ENCODE results near the gene SAMD13. TPM values are rescaled to one million over a fixed set of nuclear protein-coding genes. Genes with fewer than 3 reads are reported as not detected.

Gene SAMD13
- total RNA-seq, 4 donors from 2014 or later: 0.35 to 2.0 (median 1.3) TPM; not detected in 1

DNA sequence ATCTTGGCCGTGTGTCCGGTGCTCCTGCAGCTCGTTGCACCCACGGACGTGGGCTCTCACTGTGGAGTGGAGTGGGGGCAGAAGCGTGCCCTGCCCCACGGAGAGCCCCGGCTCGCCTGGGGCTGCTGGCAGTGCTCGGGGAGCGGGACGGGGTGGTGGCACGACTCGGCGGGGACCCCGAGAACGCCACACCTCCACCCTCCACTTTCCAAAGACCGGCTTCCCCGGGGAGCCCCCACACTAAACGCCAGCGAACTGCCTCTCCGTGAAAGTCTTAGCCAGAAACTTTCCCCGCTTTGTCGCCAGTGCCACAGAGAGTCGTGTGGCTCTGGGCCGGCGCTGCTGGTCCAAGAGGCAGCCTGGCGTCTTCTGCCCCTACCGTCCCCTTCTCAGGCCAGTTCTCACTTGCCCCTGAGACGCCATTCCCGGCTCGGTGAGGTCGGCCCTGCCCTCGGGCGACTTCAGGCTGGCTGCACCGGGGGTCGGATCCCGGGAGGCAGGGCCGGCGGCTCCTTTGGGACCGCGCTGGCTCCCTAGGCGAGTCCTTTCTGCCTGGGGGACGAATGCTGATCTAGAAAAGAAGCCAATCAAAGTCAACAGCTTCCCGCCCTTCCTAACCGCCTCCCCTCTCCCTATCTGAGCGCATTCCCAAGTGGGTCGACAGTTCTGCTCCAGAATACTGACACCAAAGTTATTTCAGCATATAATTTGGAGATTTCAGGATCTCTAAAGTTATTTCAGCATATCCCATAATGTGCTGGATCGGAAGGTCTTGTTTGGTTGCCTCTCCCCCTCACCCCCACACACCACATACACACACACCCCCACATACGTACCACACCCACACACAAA is 2.6 kb upstream of the SAMD13 start:
- Histone ChIP-seq H3K9me3 (peaks cover 0 to 6% (median 0%) of the 10 kb centered on the region in 3 donors), H3K4me1 (peaks cover 14 to 56% (median 15%) of the 10 kb centered on the region in 3 donors), H3K4me3 (peak overlapping the region; percentile 72 to 97 (median 84)), H3K27me3 (no peaks in the 10 kb centered on the region), H3K36me3 (no peaks in the 10 kb centered on the region), H3K27ac (peak overlapping the region; percentile 87 to 93 (median 92))
- intact Hi-C loops (cut with DNase I): no loop called here
- no peak for DNase-seq
- 3 to 5% methylated on average over 7 to 18 of the region's 50 CpGs for WGBS, 2 donors
- TF ChIP-seq, protein P1, sequence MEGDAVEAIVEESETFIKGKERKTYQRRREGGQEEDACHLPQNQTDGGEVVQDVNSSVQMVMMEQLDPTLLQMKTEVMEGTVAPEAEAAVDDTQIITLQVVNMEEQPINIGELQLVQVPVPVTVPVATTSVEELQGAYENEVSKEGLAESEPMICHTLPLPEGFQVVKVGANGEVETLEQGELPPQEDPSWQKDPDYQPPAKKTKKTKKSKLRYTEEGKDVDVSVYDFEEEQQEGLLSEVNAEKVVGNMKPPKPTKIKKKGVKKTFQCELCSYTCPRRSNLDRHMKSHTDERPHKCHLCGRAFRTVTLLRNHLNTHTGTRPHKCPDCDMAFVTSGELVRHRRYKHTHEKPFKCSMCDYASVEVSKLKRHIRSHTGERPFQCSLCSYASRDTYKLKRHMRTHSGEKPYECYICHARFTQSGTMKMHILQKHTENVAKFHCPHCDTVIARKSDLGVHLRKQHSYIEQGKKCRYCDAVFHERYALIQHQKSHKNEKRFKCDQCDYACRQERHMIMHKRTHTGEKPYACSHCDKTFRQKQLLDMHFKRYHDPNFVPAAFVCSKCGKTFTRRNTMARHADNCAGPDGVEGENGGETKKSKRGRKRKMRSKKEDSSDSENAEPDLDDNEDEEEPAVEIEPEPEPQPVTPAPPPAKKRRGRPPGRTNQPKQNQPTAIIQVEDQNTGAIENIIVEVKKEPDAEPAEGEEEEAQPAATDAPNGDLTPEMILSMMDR (IDR thresholded peaks at IDR 0.05): no peak
- peak in 1 of 4 donors; percentile 8 for TF ChIP-seq POLR2A (IDR thresholded peaks at IDR 0.05)

- H3K4me3 ChIP-seq: peak overlapping the region; percentile 72 to 97 (median 84)
- no peaks in the 10 kb centered on the region for H3K36me3 ChIP-seq
- intact Hi-C loops (cut with DNase I): no loop called here
- H3K4me1 ChIP-seq: peaks cover 14 to 56% (median 15%) of the 10 kb centered on the region in 3 donors
- H3K9me3 ChIP-seq: peaks cover 0 to 6% (median 0%) of the 10 kb centered on the region in 3 donors
- peak overlapping the region; percentile 87 to 93 (median 92) for H3K27ac ChIP-seq
- no peaks in the 10 kb centered on the region for H3K27me3 ChIP-seq
- 26 to 44% methylated on average over 4 of the region's 4 CpGs for WGBS, 2 donors
- DNase-seq: no peak
- no peak for TF ChIP-seq POLR2A (IDR thresholded peaks at IDR 0.05)
- TF ChIP-seq, protein P1 (IDR thresholded peaks at IDR 0.05): no peak
Observed at GRCh38 chr1:84299536-84300170, 1.9 kb upstream of the SAMD13 start.

- WGBS, 2 donors: 60 to 71% methylated on average over 1 of the region's 1 CpG
- no peaks in the 10 kb centered on the region for H3K36me3 ChIP-seq
- TF ChIP-seq POLR2A (IDR thresholded peaks at IDR 0.05): no peak
- TF ChIP-seq, protein P1 (IDR thresholded peaks at IDR 0.05): no peak
- H3K27ac ChIP-seq: peak overlapping the region; percentile 39 to 93 (median 76)
- H3K9me3 ChIP-seq: peaks cover 0 to 4% (median 0%) of the 10 kb centered on the region in 3 donors
- H3K4me1 ChIP-seq: peaks cover 14 to 56% (median 15%) of the 10 kb centered on the region in 3 donors
- DNase-seq: no peak
- peak overlapping the region in 1 of 4 donors; percentile 54 for H3K4me3 ChIP-seq
- intact Hi-C loops (cut with DNase I): no loop called here
- no peaks in the 10 kb centered on the region for H3K27me3 ChIP-seq
Observed at GRCh38 chr1:84300501-84300900, 1.0 kb upstream of the SAMD13 start.

GRCh38 chr1:84301785-84302385 is 377 bp downstream of the SAMD13 start:
- Histone ChIP-seq H3K4me3 (peak overlapping the region in 3 of 4 donors; percentile 19 to 54 (median 32)), H3K9me3 (no peaks in the 10 kb centered on the region), H3K27ac (peak overlapping the region in 2 of 4 donors; percentile 87 to 93), H3K36me3 (no peaks in the 10 kb centered on the region), H3K27me3 (no peaks in the 10 kb centered on the region), H3K4me1 (peaks cover 14 to 56% (median 15%) of the 10 kb centered on the region in 3 donors)
- no peak for DNase-seq
- 25 to 32% methylated on average over 6 of the region's 6 CpGs for WGBS, 2 donors
- no peak for TF ChIP-seq POLR2A (IDR thresholded peaks at IDR 0.05)
- TF ChIP-seq, protein P1 (IDR thresholded peaks at IDR 0.05): no peak
- intact Hi-C loops (cut with DNase I): no loop called here

All from esophagus squamous epithelium (tissue), 5 donors.